NCI-H524 treated with DMSO at 0.1 percent for 48 hours (cell line): ENCODE results near the gene ZC3H10.

ENCODE experiments used
- DNase-seq: peaks from one replicate; lab custom pipeline; 2025; lab: John Stamatoyannopoulos, UW

Gene ZC3H10

GRCh38 chr12:56127888-56128669 is 10.0 kb downstream of the ZC3H10 start, which contains the start of gene ESYT1:
Gene ESYT1, plus strand, starts transcription at chr12:56128267. Its CDS starts 53 bp downstream, at chr12:56128320.
- DNase-seq = peak; percentile 94

- DNase-seq = no peak
These were observed 10.7 kb downstream of the ZC3H10 start for GRCh38 chr12:56128670-56129205.

GRCh38 chr12:56129206-56129941 is 11.3 kb downstream of the ZC3H10 start:
- no peak for DNase-seq

GRCh38 chr12:56129942-56130495 is 12.0 kb downstream of the ZC3H10 start:
- no peak for DNase-seq

GRCh38 chr12:56130876-56131275 is 12.8 kb downstream of the ZC3H10 start:
- no peak for DNase-seq

- DNase-seq = no peak
These were observed 16.8 kb downstream of the ZC3H10 start for GRCh38 chr12:56134897-56135296.

- DNase-seq = no peak
These were observed 19.9 kb downstream of the ZC3H10 start for GRCh38 chr12:56137853-56138571.

GRCh38 chr12:56141946-56142784 is 24.1 kb downstream of the ZC3H10 start:
- no peak for DNase-seq

GRCh38 chr12:56143217-56143616 is 25.2 kb downstream of the ZC3H10 start:
- no peak for DNase-seq

GRCh38 chr12:56143870-56144269 is 25.8 kb downstream of the ZC3H10 start:
- no peak for DNase-seq

- no peak for DNase-seq
These were observed 27.2 kb downstream of the ZC3H10 start for GRCh38 chr12:56145217-56145616.

GRCh38 chr12:56146492-56147460 is 28.7 kb downstream of the ZC3H10 start:
- no peak for DNase-seq

- DNase-seq = no peak
These were observed 32.5 kb downstream of the ZC3H10 start for GRCh38 chr12:56150563-56150962.

- DNase-seq = no peak
These were observed 33.6 kb downstream of the ZC3H10 start for GRCh38 chr12:56151672-56152131.

- peak; percentile 40 for DNase-seq
These were observed 34.2 kb downstream of the ZC3H10 start, which contains the start of gene MYL6B for GRCh38 chr12:56152132-56152755. Gene MYL6B, plus strand, starts transcription at chr12:56152587. Its CDS starts 1,332 bp downstream, at chr12:56153919.

- DNase-seq = no peak
These were observed 35.0 kb downstream of the ZC3H10 start for GRCh38 chr12:56152756-56153677.

GRCh38 chr12:56153678-56154065 is 35.6 kb downstream of the ZC3H10 start:
- DNase-seq = no peak

- DNase-seq = peak; percentile 82
These were observed 36.2 kb downstream of the ZC3H10 start for GRCh38 chr12:56154246-56154771.
